NT2/D1 (cell line): ENCODE measurements around the gene THEMIS2.

ENCODE experiments used
- DNase-seq: peaks from one replicate; pipeline ENCODE4 v3.0.0-alpha.2; 2011; ENCODE audit warnings: low read depth, low spot score
- H3K27me3 ChIP-seq: 2 replicates; pipeline ENCODE4 v1.6.0; 2011; ENCODE audit warnings: mild to moderate bottlenecking; ENCODE audit not compliant: insufficient read length, insufficient read depth
- H3K36me3 ChIP-seq: 2 replicates; pipeline ENCODE4 v1.6.1; 2011; ENCODE audit warnings: mild to moderate bottlenecking, low read length, mixed read lengths; ENCODE audit not compliant: insufficient read depth, insufficient read length
- H3K4me1 ChIP-seq: 2 replicates; pipeline ENCODE4 v1.5.1; 2011; ENCODE audit not compliant: insufficient read depth, insufficient read length
- H3K4me3 ChIP-seq: 2 replicates; pipeline ENCODE4 v1.5.1; 2011; ENCODE audit warnings: low read depth; ENCODE audit not compliant: insufficient read length
- H3K9ac ChIP-seq: 2 replicates; pipeline ENCODE4 v1.6.0; 2011; ENCODE audit warnings: low read depth; ENCODE audit not compliant: insufficient read length
- H3K9me3 ChIP-seq: 2 replicates; pipeline ENCODE4 v1.5.1; 2011; ENCODE audit warnings: mild to moderate bottlenecking, low read length; ENCODE audit not compliant: insufficient read depth
- SUZ12 ChIP-seq: IDR thresholded peaks from 2 replicates; pipeline ENCODE4 v1.6.1; 2011; ENCODE audit not compliant: insufficient read length, insufficient read depth; ENCODE audit errors: extremely low read depth
- YY1 ChIP-seq: IDR thresholded peaks from 2 replicates; pipeline ENCODE4 v1.6.1; 2011; ENCODE audit not compliant: insufficient read length, insufficient read depth
- ZNF274 ChIP-seq: IDR thresholded peaks from 2 replicates; pipeline ENCODE4 v1.6.1; 2011; ENCODE audit warnings: mild to moderate bottlenecking, low read depth, low read length

THEMIS2 gene

GRCh38 chr1:27883536-27883935 is 11.2 kb downstream of the THEMIS2 start:
- DNase-seq: no peak
- TF ChIP-seq ZNF274 (no peak), YY1 (no peak), SUZ12 (no peak)
- Histone ChIP-seq H3K36me3 (peaks cover 49% of the 10 kb centered on the region), H3K4me1 (peaks cover 9% of the 10 kb centered on the region), H3K9ac (no peak overlapping the region), H3K4me3 (no peak overlapping the region), H3K9me3 (no peaks in the 10 kb centered on the region), H3K27me3 (no peaks in the 10 kb centered on the region)

GRCh38 chr1:27884006-27884954 is 11.9 kb downstream of the THEMIS2 start:
- Histone ChIP-seq H3K36me3 (peaks cover 57% of the 10 kb centered on the region), H3K27me3 (no peaks in the 10 kb centered on the region), H3K4me3 (no peak overlapping the region), H3K9ac (no peak overlapping the region), H3K4me1 (peaks cover 9% of the 10 kb centered on the region), H3K9me3 (no peaks in the 10 kb centered on the region)
- no peak for TF ChIP-seq YY1
- no peak for DNase-seq

- Histone ChIP-seq H3K4me3 (no peak overlapping the region), H3K9ac (no peak overlapping the region), H3K27me3 (no peaks in the 10 kb centered on the region), H3K4me1 (peaks cover 9% of the 10 kb centered on the region), H3K36me3 (peaks cover 62% of the 10 kb centered on the region), H3K9me3 (no peaks in the 10 kb centered on the region)
- DNase-seq: no peak
- no peak for TF ChIP-seq SUZ12
- no peak for TF ChIP-seq ZNF274
- no peak for TF ChIP-seq YY1
Observed at GRCh38 chr1:27885114-27885528, 12.8 kb downstream of the THEMIS2 start.

GRCh38 chr1:27885621-27886352 is 13.4 kb downstream of the THEMIS2 start:
- DNase-seq: no peak
- Histone ChIP-seq H3K9ac (no peak overlapping the region), H3K27me3 (no peaks in the 10 kb centered on the region), H3K9me3 (no peaks in the 10 kb centered on the region), H3K4me3 (no peak overlapping the region), H3K4me1 (peaks cover 9% of the 10 kb centered on the region), H3K36me3 (peaks cover 62% of the 10 kb centered on the region)
- TF ChIP-seq ZNF274 (no peak), YY1 (no peak), SUZ12 (no peak)

GRCh38 chr1:27886353-27886679 is 14.0 kb downstream of the THEMIS2 start:
- DNase-seq: no peak
- Histone ChIP-seq H3K9ac (no peak overlapping the region), H3K4me3 (no peak overlapping the region), H3K4me1 (peaks cover 9% of the 10 kb centered on the region), H3K36me3 (peaks cover 66% of the 10 kb centered on the region), H3K9me3 (no peaks in the 10 kb centered on the region), H3K27me3 (no peaks in the 10 kb centered on the region)
- TF ChIP-seq YY1 (no peak), SUZ12 (no peak), ZNF274 (no peak)

- TF ChIP-seq SUZ12: no peak
- no peak for TF ChIP-seq ZNF274
- no peak for TF ChIP-seq YY1
- Histone ChIP-seq H3K27me3 (no peaks in the 10 kb centered on the region), H3K4me1 (peaks cover 8% of the 10 kb centered on the region), H3K4me3 (no peak overlapping the region), H3K36me3 (peaks cover 69% of the 10 kb centered on the region), H3K9me3 (no peaks in the 10 kb centered on the region), H3K9ac (no peak overlapping the region)
- DNase-seq: no peak
Observed at GRCh38 chr1:27886744-27887143, 14.4 kb downstream of the THEMIS2 start.
